ENCODE results near the gene ATP6V1G1. TPM values are rescaled to one million over a fixed set of nuclear protein-coding genes. Genes with fewer than 3 reads are reported as not detected.

The ATP6V1G1 gene
- total and polyA plus RNA-seq, 2 of the 13 experiments (the other 11 are each of a cell fraction or from before 2014, with no cell fraction given) = 108 to 158 TPM

- TF ChIP-seq NR1H2 (CRISPR knock-in tag; IDR thresholded peaks at IDR 0.05; ENCODE audit: borderline replicate concordance, low read depth) (no peak), ZFX (CRISPR knock-in tag; IDR thresholded peaks at IDR 0.05; ENCODE audit: low read depth) (no peak), ZFP37 (CRISPR knock-in tag; IDR thresholded peaks at IDR 0.05; ENCODE audit: borderline replicate concordance) (no peak), GLI4 (CRISPR knock-in tag; IDR thresholded peaks at IDR 0.05; ENCODE audit: borderline replicate concordance) (no peak)
Observed at GRCh38 chr9:114580609-114581193, 6.9 kb upstream of the ATP6V1G1 start (continued).

GRCh38 chr9:114583371-114584155 is 4.0 kb upstream of the ATP6V1G1 start:
- Histone ChIP-seq H3K79me2 (ENCODE audit: insufficient read depth, low read length) (peaks cover 11% of the 10 kb centered on the region), H3K4me2 (ENCODE audit: low read depth, low read length) (no peak overlapping the region), H3K9me3 (ENCODE audit: low read length) (no peaks in the 10 kb centered on the region), H2AFZ (ENCODE audit: low read length) (no peak overlapping the region), H3K4me1 (ENCODE audit: insufficient read depth, low read length) (peaks cover 29% of the 10 kb centered on the region), H3K36me3 (replicated peaks in 1 of 2; ENCODE audit: control insufficient read depth in 1 of 2, insufficient read depth in 2 of 2, low read length in 2 of 2) (no peaks in the 10 kb centered on the region), H3K4me3 (replicated peaks in 1 of 3; ENCODE audit: insufficient read depth in 1 of 3, low read depth in 2 of 3, low read length in 3 of 3) (no peak overlapping the region), H4K20me1 (ENCODE audit: insufficient read depth, low read length) (no peaks in the 10 kb centered on the region), H3K27ac (ENCODE audit: extremely low read length, insufficient read depth, low read length) (no peak overlapping the region), H3K9ac (ENCODE audit: insufficient read depth, low read depth, low read length) (no peak overlapping the region), H3K27me3 (ENCODE audit: control insufficient read depth in 1 of 2, insufficient read depth in 2 of 2, low read length in 2 of 2) (peaks cover 0 to 4% of the 10 kb centered on the region in 2 experiments; a peak in 2 of 5 replicates)
- POLR2A ChIA-PET = no interaction called here
- in situ Hi-C loops (cut with HindIII; ENCODE audit: extremely low pct_ligation_motif_present, low pct_unique_long_range_greater_than_20kb) (no loop called here), intact Hi-C loops (cut with micrococcal nuclease; ENCODE audit: unreplicated experiment) (no loop called here)
- ATAC-seq (no peak), FAIRE-seq (no peak), DNase-seq (ENCODE audit: low spot score) (no peak)
- no TSS peak for BruUV-seq (replicated peaks)
- WGBS (ENCODE audit: low lambda C conversion rate) = 42% methylated on average over 5 of the region's 5 CpGs
- CTCF ChIA-PET (ENCODE audit: low intra/inter-chr PET ratio, low total read pairs) = no interaction called here
- TF ChIP-seq TOE1 (CRISPR knock-in tag; IDR thresholded peaks at IDR 0.05) (no peak), ZNF331 (CRISPR knock-in tag; IDR thresholded peaks at IDR 0.05) (no peak), ZNF160 (CRISPR knock-in tag; IDR thresholded peaks at IDR 0.05) (no peak), HINFP (CRISPR knock-in tag; IDR thresholded peaks at IDR 0.05; ENCODE audit: low read depth) (no peak), ZNF720 (CRISPR knock-in tag; IDR thresholded peaks at IDR 0.05) (no peak), NR3C1 (CRISPR knock-in tag; IDR thresholded peaks at IDR 0.05) (no peak), PHF20 (CRISPR knock-in tag; IDR thresholded peaks at IDR 0.05) (no peak), JUND (CRISPR knock-in tag; IDR thresholded peaks at IDR 0.05) (no peak), ZNF180 (CRISPR knock-in tag; IDR thresholded peaks at IDR 0.05; ENCODE audit: borderline replicate concordance, low read depth) (no peak), DR1 (CRISPR knock-in tag; IDR thresholded peaks at IDR 0.05) (no peak), NAIF1 (CRISPR knock-in tag; IDR thresholded peaks at IDR 0.05; ENCODE audit: borderline replicate concordance) (no peak), UBTF (CRISPR knock-in tag; IDR thresholded peaks at IDR 0.05) (no peak)
- TF ChIP-seq, protein P1, sequence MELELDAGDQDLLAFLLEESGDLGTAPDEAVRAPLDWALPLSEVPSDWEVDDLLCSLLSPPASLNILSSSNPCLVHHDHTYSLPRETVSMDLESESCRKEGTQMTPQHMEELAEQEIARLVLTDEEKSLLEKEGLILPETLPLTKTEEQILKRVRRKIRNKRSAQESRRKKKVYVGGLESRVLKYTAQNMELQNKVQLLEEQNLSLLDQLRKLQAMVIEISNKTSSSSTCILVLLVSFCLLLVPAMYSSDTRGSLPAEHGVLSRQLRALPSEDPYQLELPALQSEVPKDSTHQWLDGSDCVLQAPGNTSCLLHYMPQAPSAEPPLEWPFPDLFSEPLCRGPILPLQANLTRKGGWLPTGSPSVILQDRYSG (CRISPR knock-in tag; IDR thresholded peaks at IDR 0.05) = no peak
